HG03139 (cell line): ENCODE results near the gene DSC3.
"Not testable (repeated sequence)": the region's sequence is repeated elsewhere in the genome, so short reads cannot be mapped to it uniquely, and the experiment has no call there.

Source experiments
- ATAC-seq: cut with Tn5 transposase; IDR thresholded peaks from one replicate; pipeline ENCODE4 v1.9.1; 2021; ENCODE audit not compliant: unreplicated experiment

DSC3 gene

DNA sequence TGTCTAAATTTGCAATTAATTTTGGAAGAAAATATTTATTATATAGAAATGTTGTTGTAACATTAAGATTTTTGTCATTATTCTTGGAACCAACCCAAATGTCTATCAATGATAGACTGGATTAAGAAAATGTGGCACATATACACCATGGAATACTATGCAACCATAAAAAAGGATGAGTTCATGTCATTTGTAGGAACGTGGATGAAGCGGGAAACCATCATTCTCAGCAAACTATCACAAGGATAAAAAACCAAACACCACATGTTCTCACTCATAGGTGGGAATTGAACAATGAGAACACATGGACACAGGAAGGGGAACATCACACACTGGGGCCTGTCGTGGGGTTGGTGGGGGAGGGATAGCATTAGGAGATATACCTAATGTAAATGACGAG is 64.5 kb downstream of the DSC3 start:
- not testable (repeated sequence) for ATAC-seq

DNA sequence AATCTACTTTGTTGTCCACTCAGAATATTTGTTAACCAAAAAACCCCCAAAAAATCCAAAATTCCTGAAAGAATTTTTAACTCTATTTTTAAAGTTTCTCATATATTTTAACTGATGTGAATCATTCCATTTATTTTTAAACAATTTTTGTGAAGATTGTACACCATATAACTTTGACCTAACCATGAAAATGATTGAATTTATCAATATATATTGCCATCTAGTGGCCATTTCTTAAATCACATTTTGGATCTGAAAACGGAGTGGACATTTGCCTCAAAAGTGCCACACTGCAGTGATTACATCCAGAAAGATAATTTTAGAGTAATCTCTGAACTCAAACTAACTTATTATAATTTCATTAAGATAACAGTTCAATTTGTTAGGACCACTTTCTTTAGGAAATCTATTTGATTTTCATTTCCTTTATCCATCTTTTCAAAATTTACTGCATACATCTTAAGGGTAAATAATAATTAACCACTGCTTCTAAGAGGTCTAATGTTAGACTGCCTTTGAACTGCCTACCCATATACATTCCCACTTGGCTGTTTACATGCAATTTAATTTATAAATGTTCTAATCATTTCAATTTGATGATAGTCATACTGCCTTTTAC is 71.1 kb downstream of the DSC3 start:
- ATAC-seq, result no peak

DNA sequence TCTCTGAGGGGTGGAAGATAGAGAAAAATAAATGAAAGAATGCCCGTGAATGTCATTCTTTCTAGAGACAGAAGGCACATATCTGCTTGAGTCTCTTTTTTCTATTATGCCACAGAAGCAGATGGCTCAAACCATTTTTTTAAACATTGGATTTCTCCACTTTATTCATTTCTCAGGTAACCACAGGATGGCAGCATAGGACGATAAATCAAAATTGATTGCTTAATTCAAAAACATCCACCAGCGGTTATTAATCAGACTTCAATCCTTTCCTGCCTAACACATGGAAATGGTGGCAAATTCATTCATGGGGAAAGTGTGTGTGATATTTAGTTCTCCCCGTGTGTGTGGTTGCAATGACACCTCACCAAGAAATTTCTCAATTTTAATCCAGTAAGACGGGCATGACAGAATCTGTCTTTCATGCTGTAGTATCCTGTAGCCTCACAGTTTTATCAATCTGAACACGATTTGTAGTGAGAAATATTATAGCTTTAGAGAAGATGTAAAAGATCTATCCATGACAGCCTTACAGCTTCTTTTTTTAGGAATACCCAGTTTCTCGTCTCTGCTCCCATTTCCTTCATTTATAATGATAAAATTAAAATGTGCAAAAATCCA is 72.2 kb downstream of the DSC3 start:
- ATAC-seq, result no peak

DNA sequence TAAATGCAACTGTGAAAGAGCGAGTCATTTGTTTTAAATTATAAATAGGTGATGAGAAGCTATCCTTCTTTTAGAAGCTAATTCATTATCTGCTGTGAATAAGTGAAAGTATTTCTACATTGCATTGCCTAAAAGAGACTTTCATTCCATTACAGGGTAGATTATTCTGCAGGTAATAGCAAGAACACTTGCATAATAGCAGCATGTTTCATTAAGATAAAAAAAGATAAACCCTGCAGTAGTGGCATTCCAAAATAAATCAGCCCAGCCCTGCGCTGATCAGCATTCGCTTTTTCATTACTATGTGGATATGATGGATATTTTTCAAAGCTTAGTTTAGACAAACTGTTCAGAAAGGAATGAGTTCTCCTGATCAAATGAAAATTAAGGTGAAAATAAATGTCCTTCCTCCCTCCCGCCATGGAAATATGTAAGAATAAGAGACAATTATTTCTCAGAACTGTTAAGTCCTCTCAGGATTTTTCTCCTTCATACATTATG is 72.8 kb downstream of the DSC3 start:
- no peak for ATAC-seq

DNA sequence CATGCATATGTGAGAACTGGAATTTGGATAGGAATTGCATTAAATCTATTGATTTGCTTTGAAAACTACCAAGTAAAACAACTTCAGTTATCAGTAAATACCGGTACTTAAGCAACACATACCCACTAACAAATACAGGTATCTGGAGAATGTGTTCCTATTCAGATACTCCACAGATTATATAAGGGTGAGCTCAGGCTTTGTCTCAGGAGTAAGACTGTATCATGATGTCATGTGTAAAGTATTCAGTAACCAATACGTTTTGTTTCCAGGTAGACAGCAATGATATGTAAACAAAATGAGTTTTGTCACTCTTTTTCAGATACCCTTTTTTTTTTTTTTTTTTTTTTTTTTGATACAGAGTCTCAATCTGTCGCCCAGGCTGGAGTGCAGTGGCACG is 74.8 kb downstream of the DSC3 start:
- ATAC-seq, result no peak

DNA sequence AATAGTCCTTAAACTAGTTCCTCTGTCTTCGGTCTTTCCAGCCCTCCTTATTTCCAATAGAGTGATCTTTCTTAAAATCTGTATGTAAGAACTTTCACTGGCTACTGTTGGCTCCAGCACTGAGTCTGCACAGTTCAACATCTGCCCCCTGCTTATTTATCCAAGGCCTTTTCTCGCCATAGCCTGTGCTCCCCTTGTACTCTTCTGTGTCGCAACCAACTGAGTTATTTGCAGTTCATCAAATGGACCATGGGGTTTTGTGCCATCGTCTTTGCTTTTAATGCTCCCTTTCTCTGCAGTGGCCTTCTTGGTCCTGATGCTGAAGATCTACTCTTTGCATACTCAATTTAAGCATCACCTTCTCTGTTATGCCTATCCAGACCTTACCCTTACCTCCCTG is 77.3 kb downstream of the DSC3 start:
- no peak for ATAC-seq

DNA sequence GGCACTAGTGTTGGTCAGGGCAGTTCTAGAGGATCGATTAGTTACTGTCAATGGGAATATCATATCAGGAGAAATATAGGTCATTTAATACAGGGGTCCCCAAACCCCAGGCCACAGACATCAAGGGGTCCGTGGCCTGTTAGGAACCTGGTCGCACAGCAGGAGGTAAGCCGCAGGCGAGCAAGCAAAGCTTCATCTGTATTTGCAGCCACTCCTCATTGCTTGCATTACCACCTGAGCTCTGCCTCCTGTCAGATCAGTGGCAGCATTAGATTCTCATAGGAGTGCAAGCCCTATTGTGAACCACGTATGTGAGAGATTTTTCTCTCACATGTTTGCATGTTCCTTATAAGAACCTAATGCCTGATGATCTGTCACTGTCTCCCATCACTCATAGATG is 81.9 kb downstream of the DSC3 start:
- ATAC-seq, result no peak

DNA sequence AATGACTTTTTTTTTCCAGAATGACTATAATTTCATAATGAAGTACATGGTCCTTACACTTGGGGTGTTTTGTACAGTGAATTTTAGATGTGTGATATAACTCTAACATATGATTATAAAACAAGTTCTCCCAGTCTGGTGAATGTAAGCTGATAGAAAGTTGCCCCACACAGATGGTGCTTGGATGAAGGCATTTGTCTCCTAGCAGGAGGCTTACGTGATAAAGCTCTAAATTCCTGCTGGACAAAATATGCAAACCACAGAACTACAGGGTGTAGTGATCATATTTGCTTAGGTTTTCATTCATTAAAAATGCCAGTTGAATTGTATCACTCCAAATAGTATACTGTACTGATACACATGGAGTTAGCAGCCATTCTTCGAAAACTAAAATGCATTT is 85.5 kb downstream of the DSC3 start:
- ATAC-seq, result no peak

DNA sequence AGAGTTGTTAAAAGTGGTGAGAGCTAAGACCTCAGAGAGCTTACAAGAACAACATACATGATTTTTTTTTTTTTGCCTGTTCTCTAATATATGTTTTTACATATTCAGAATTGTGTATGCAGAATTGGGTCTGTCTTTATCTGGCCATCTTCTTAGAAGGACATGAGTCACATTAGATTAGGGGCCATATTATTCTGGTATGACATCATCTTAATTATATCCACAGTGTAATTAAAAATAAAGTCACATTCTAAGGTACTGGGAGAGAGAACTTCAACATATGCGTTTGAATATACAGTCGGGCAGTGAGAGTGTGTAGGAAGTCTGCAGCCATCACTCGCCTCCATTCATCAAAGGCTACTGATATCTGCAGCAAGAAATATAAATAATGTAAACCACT is 88.3 kb downstream of the DSC3 start:
- no peak for ATAC-seq

DNA sequence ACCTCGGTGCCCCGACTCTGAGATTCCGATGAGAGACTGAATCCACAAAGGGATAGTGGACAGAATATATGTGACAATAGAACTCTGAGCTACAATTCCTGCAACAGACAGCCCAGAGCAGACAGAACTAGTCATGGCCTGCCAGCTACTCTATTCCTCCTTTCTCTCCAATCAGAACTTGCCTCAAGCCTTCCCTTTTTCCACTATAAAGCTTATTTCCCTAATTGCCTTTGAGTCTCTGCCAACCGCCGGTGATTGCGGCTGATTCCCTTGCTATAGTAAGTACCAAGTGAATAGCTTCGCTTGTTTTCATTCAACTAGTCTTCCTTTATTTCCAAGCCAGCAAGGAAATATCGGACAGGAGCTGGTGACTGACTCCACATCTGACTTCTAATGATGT is 96.8 kb downstream of the DSC3 start:
- no peak for ATAC-seq

DNA sequence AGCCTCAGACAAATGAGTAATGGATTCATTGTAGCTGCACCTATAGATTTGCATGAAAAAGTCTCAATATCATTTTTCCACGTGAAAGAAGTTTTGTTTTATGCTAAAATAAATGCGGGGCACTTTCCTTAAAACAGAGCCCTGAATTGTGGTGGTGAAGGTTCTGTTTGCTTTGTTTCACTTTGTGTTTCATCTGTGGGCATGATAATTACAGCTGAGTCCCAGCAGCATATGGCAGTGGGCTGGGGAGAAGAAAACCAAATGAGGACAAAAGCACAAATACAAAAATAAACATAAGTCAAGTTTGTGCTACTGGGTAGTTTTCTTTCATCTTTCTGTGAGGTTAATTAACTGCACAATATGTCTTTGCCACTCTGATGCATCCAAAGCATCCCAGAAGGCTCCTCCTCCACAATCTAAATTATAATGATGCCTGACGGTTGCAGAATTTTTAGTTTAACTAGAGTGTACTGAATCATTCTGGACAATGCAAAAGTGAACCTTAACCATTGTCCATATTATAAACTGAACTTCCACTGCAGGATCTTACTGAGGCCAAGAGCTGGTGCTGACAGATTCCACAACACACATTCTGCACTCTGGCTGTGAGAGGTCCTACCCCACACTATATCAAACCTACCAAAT is 97.6 kb downstream of the DSC3 start:
- no peak for ATAC-seq

DNA sequence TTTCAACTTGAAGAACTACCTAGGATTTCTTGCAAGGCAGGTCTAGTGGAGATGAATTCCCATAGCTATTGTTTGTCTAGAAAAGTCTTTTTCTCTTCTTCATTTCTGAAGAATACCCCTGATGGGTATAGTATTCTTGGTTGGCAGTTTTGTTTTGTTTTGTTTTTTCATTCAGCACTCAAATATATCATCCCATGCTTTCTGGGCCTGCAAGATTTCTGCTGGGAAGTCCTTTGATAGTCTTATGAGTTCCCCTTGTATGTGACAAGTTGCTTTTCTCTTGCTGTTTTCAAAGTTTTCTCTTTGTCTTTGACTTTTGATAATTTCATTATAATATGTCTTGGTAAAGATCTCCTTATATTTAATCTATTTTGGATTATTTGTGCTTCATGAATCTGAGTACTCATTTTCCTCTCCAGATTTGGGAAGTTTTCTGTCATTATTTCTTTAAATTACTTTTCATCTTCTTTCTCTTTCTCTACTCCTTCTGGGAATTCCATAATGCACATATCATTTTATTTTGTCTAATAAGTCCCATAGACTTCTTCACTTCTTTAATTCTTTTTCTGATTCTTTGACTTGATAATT is 101.5 kb downstream of the DSC3 start:
- no peak for ATAC-seq
